Gastrocnemius medialis (tissue), 4 donors: ENCODE results near the gene ZP4.

Experiments used
- CTCF ChIP-seq, 5 experiments: fragments of 450-650 bp in 3 of 5; fragments of 200-600 bp in 2 of 5; sonication (generic) in 2 of 5; IDR thresholded peaks in 4 of 5; conservative IDR thresholded peaks in 1 of 5; 1 replicate in 4 of 5; 2 replicates in 1 of 5; pipeline ENCODE4 v1.5.1; 2016 to 2019; ENCODE audit warnings: antibody characterized with exemption in 5 of 5, mild to moderate bottlenecking in 3 of 5, moderate library complexity in 3 of 5
- POLR2A ChIP-seq, 2 donors: fragments of 450-650 bp; IDR thresholded peaks; one replicate each; pipeline ENCODE4 v1.6.1; 2017; ENCODE audit warnings: antibody characterized with exemption in 2 of 2, mild to moderate bottlenecking in 2 of 2, moderate library complexity in 2 of 2

- TF ChIP-seq POLR2A (IDR thresholded peaks at IDR 0.05) (no peak), CTCF (IDR thresholded peaks at IDR 0.05 in 4 of 5, conservative IDR thresholded peaks at IDR 0.05 in 1 of 5) (no peak)
Observed at GRCh38 chr1:237863234-237863633, 27.5 kb downstream of the ZP4 start.
